Type B pancreatic cell (in vitro differentiated cells): ENCODE data around the gene LOX. TPM values are rescaled to one million over a fixed set of nuclear protein-coding genes. Genes with fewer than 3 reads are reported as not detected.

Experiments used
- DNase-seq: peaks from one replicate; pipeline ENCODE4 v3.0.0; 2021; ENCODE audit warnings: mixed read lengths; ENCODE audit not compliant: unreplicated experiment; ENCODE audit errors: extremely low spot score
- H3K27ac Mint-ChIP-seq: 2 replicates; pipeline ENCODE4 v1.8.0; 2021; ENCODE audit warnings: mild to moderate bottlenecking, mixed read lengths
- H3K27me3 Mint-ChIP-seq: 2 replicates; pipeline ENCODE4 v1.8.0; 2021; ENCODE audit warnings: mixed read lengths
- H3K36me3 Mint-ChIP-seq: 2 replicates; pipeline ENCODE4 v1.8.0; 2021; ENCODE audit warnings: mixed read lengths
- H3K4me1 Mint-ChIP-seq: one replicate; pipeline ENCODE4 v1.8.0; 2021; ENCODE audit warnings: mixed read lengths; ENCODE audit not compliant: unreplicated experiment
- H3K4me3 Mint-ChIP-seq: 2 replicates; pipeline ENCODE4 v1.8.0; 2021; ENCODE audit warnings: mild to moderate bottlenecking, mixed read lengths
- H3K9me3 Mint-ChIP-seq: 2 replicates; pipeline ENCODE4 v1.8.0; 2021; ENCODE audit warnings: mixed read lengths
- CTCF ChIP-seq: fragments of 200-600 bp; sonication (generic); conservative IDR thresholded peaks from 2 replicates; pipeline ENCODE4 v1.5.0; 2021; ENCODE audit warnings: antibody characterized with exemption, mild to moderate bottlenecking
- total RNA-seq: library from RNA; stranded (reverse); gene quantifications from 2 replicates; pipeline ENCODE4 v1.2.1, GENCODE V29; 2021; ENCODE audit warnings: low replicate concordance

LOX gene
- total RNA-seq, 1 donor from 2014 or later, result 6.6 TPM

GRCh38 chr5:122089096-122090013 lies 11.3 kb upstream of the LOX start:
- TF ChIP-seq CTCF, result no peak
- H3K4me1 Mint-ChIP-seq, result no peaks in the 10 kb centered on the region
- no peak overlapping the region for H3K27ac Mint-ChIP-seq
- no peak overlapping the region for H3K4me3 Mint-ChIP-seq
- H3K36me3 Mint-ChIP-seq, result no peaks in the 10 kb centered on the region
- H3K9me3 Mint-ChIP-seq, result no peaks in the 10 kb centered on the region
- peaks cover 16% of the 10 kb centered on the region for H3K27me3 Mint-ChIP-seq
- DNase-seq, result no peak

- TF ChIP-seq CTCF, result no peak
- H3K36me3 Mint-ChIP-seq, result no peaks in the 10 kb centered on the region
- peaks cover 29% of the 10 kb centered on the region for H3K27me3 Mint-ChIP-seq
- no peaks in the 10 kb centered on the region for H3K9me3 Mint-ChIP-seq
- no peak for DNase-seq
- H3K27ac Mint-ChIP-seq, result no peak overlapping the region
- no peaks in the 10 kb centered on the region for H3K4me1 Mint-ChIP-seq
- no peak overlapping the region for H3K4me3 Mint-ChIP-seq
These were observed 7.0 kb upstream of the LOX start for GRCh38 chr5:122085041-122085440.

GRCh38 chr5:122083535-122083934 lies 5.5 kb upstream of the LOX start:
- no peak overlapping the region for H3K4me3 Mint-ChIP-seq
- H3K36me3 Mint-ChIP-seq, result no peaks in the 10 kb centered on the region
- H3K27ac Mint-ChIP-seq, result no peak overlapping the region
- no peaks in the 10 kb centered on the region for H3K9me3 Mint-ChIP-seq
- H3K27me3 Mint-ChIP-seq, result peaks cover 37% of the 10 kb centered on the region
- no peak for TF ChIP-seq CTCF
- peaks cover 6% of the 10 kb centered on the region for H3K4me1 Mint-ChIP-seq
- DNase-seq, result no peak

DNA sequence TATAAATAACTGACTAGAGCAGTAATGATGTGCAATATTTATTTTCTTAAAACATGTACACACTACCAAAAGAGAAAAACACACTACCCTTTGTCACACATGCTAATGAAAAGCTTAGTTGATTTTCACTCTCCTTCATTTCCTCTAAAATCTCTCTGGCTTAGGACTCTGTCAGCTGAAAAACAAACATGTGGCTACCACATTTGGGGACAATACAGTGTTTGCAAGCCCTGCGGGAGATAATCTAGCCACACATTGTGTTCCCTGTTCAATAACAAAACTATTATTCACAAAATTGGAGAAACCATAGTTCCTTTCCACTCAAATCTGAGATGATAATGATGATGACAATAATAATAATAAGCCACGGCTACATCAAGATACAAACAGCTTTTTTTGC lies 3.5 kb upstream of the LOX start:
- Mint-ChIP-seq H3K9me3 (no peaks in the 10 kb centered on the region), H3K4me3 (no peak overlapping the region), H3K27me3 (peaks cover 48% of the 10 kb centered on the region), H3K36me3 (no peaks in the 10 kb centered on the region), H3K27ac (no peak overlapping the region), H3K4me1 (peaks cover 18% of the 10 kb centered on the region)
- no peak for TF ChIP-seq CTCF
- no peak for DNase-seq

- H3K9me3 Mint-ChIP-seq, result no peaks in the 10 kb centered on the region
- peaks cover 20% of the 10 kb centered on the region for H3K4me1 Mint-ChIP-seq
- peak; percentile 73 for DNase-seq
- H3K27me3 Mint-ChIP-seq, result peaks cover 58% of the 10 kb centered on the region
- TF ChIP-seq CTCF, result no peak
- no peaks in the 10 kb centered on the region for H3K36me3 Mint-ChIP-seq
- peak overlapping the region; percentile 90 for H3K4me3 Mint-ChIP-seq
- H3K27ac Mint-ChIP-seq, result peak overlapping the region; percentile 77
These were observed 518 bp downstream of the LOX start for GRCh38 chr5:122077366-122078115.
